Left kidney (tissue), 2 donors: ENCODE results near the gene LMAN1. TPM values are rescaled to one million over a fixed set of nuclear protein-coding genes. Genes with fewer than 3 reads are reported as not detected.

Experiments used
- DNase-seq: peaks from one replicate; pipeline ENCODE4 v3.0.0-alpha.2; 2013
- polyA plus RNA-seq: library from polyadenylated mRNA; unstranded; fragments of 120-200 nt; gene quantifications from one replicate; pipeline ENCODE4 v1.2.1, GENCODE V29; 2013; ENCODE audit not compliant: insufficient read length

The LMAN1 gene
- polyA plus RNA-seq, 1 donor = 126 TPM

GRCh38 chr18:59306640-59307039, 52.4 kb downstream of the LMAN1 start:
- DNase-seq = no peak

GRCh38 chr18:59305295-59305694, 53.8 kb downstream of the LMAN1 start:
- DNase-seq = no peak

- no peak for DNase-seq
These were observed 55.3 kb downstream of the LMAN1 start for GRCh38 chr18:59303656-59304195.

- no peak for DNase-seq
These were observed 56.1 kb downstream of the LMAN1 start for GRCh38 chr18:59303006-59303405.

GRCh38 chr18:59301929-59302328, 57.1 kb downstream of the LMAN1 start:
- no peak for DNase-seq

- no peak for DNase-seq
These were observed 58.3 kb downstream of the LMAN1 start for GRCh38 chr18:59300676-59301285.

- no peak for DNase-seq
These were observed 60.2 kb downstream of the LMAN1 start for GRCh38 chr18:59298871-59299270.

- no peak for DNase-seq
These were observed 65.7 kb downstream of the LMAN1 start for GRCh38 chr18:59293317-59293716.

- DNase-seq = no peak
These were observed 72.7 kb downstream of the LMAN1 start for GRCh38 chr18:59286341-59286740.

GRCh38 chr18:59282341-59282740, 76.7 kb downstream of the LMAN1 start:
- DNase-seq = no peak

GRCh38 chr18:59279722-59280121, 79.3 kb downstream of the LMAN1 start:
- DNase-seq = no peak

- DNase-seq = no peak
These were observed 79.9 kb downstream of the LMAN1 start for GRCh38 chr18:59279193-59279592.

GRCh38 chr18:59278793-59279192, 80.3 kb downstream of the LMAN1 start:
- DNase-seq = no peak

Other genes with a start within 250 kb of the LMAN1 start
- 71.2 TPM for gene SEC11C, start 219.4 kb downstream of the LMAN1 start, polyA plus RNA-seq
- gene GRP, start 139.1 kb downstream of the LMAN1 start, polyA plus RNA-seq = 0.50 TPM
- gene RAX, start 85.8 kb downstream of the LMAN1 start, polyA plus RNA-seq = not detected
- 0.13 TPM for gene CPLX4, start 40.6 kb downstream of the LMAN1 start, polyA plus RNA-seq